ENCODE data around the gene CD63.

Gene CD63

GRCh38 chr12:55713721-55714120 lies 15.1 kb downstream of the CD63 start:
- Histone ChIP-seq H3K9me3 (ENCODE audit: control insufficient read depth in 2 of 2, low read length in 2 of 2) (no peaks in the 10 kb centered on the region), H3K27me3 (ENCODE audit: control insufficient read depth in 1 of 2, insufficient read depth in 2 of 2, low read length in 2 of 2) (no peaks in the 10 kb centered on the region), H3K27ac (ENCODE audit: low read length) (peak overlapping the region; percentile 85), H3K9ac (ENCODE audit: low read length in 2 of 2) (peak overlapping the region in 1 of 2 donors; percentile 2), H3K36me3 (ENCODE audit: control insufficient read depth in 2 of 2, insufficient read depth in 2 of 2, low read length in 2 of 2) (peaks cover 0 to 3% of the 10 kb centered on the region in 2 donors), H3K4me3 (ENCODE audit: low read length in 2 of 2) (no peak overlapping the region), H3K4me1 (ENCODE audit: control insufficient read depth, insufficient read depth, low read length) (peaks cover 68% of the 10 kb centered on the region)

GRCh38 chr12:55712700-55713415 lies 16.0 kb downstream of the CD63 start:
- Histone ChIP-seq H3K9me3 (ENCODE audit: control insufficient read depth in 2 of 2, low read length in 2 of 2) (no peaks in the 10 kb centered on the region), H3K27me3 (ENCODE audit: control insufficient read depth in 1 of 2, insufficient read depth in 2 of 2, low read length in 2 of 2) (no peaks in the 10 kb centered on the region), H3K9ac (ENCODE audit: low read length in 2 of 2) (peak overlapping the region; percentile 4 to 42), H3K36me3 (ENCODE audit: control insufficient read depth in 2 of 2, insufficient read depth in 2 of 2, low read length in 2 of 2) (peaks cover 0 to 3% of the 10 kb centered on the region in 2 donors), H3K27ac (ENCODE audit: low read length) (peak overlapping the region; percentile 85), H3K4me3 (ENCODE audit: low read length in 2 of 2) (peak overlapping the region in 1 of 2 donors; percentile 44), H3K4me1 (ENCODE audit: control insufficient read depth, insufficient read depth, low read length) (peaks cover 66% of the 10 kb centered on the region)

GRCh38 chr12:55711786-55712553 lies 16.8 kb downstream of the CD63 start:
- no peaks in the 10 kb centered on the region for H3K36me3 ChIP-seq (ENCODE audit: control insufficient read depth in 2 of 2, insufficient read depth in 2 of 2, low read length in 2 of 2)
- H3K27me3 ChIP-seq (ENCODE audit: control insufficient read depth in 1 of 2, insufficient read depth in 2 of 2, low read length in 2 of 2), result no peaks in the 10 kb centered on the region
- H3K27ac ChIP-seq (ENCODE audit: low read length), result peak overlapping the region; percentile 85
- H3K4me3 ChIP-seq (ENCODE audit: low read length in 2 of 2), result peak overlapping the region in 1 of 2 donors; percentile 44
- H3K9me3 ChIP-seq (ENCODE audit: control insufficient read depth in 2 of 2, low read length in 2 of 2), result no peaks in the 10 kb centered on the region
- peak overlapping the region; percentile 0 to 4 for H3K9ac ChIP-seq (ENCODE audit: low read length in 2 of 2)
- H3K4me1 ChIP-seq (ENCODE audit: control insufficient read depth, insufficient read depth, low read length), result peaks cover 63% of the 10 kb centered on the region

- Histone ChIP-seq H3K4me3 (ENCODE audit: low read length in 2 of 2) (peak overlapping the region; percentile 45 to 91), H3K4me1 (ENCODE audit: control insufficient read depth, insufficient read depth, low read length) (peaks cover 75% of the 10 kb centered on the region), H3K27me3 (ENCODE audit: control insufficient read depth in 1 of 2, insufficient read depth in 2 of 2, low read length in 2 of 2) (no peaks in the 10 kb centered on the region), H3K9ac (ENCODE audit: low read length in 2 of 2) (peak overlapping the region; percentile 66 to 68), H3K27ac (ENCODE audit: low read length) (peak overlapping the region; percentile 88), H3K36me3 (ENCODE audit: control insufficient read depth in 2 of 2, insufficient read depth in 2 of 2, low read length in 2 of 2) (no peaks in the 10 kb centered on the region), H3K9me3 (ENCODE audit: control insufficient read depth in 2 of 2, low read length in 2 of 2) (no peaks in the 10 kb centered on the region)
Observed at GRCh38 chr12:55708695-55709233, 20.0 kb downstream of the CD63 start.

- H3K4me3 ChIP-seq (ENCODE audit: low read length in 2 of 2), result peak within 1 kb of the TSS; percentile 91 to 93
- H3K9ac ChIP-seq (ENCODE audit: low read length in 2 of 2), result peak within 1 kb of the TSS; percentile 92 to 95
- H3K27ac ChIP-seq (ENCODE audit: low read length), result peak within 1 kb of the TSS; percentile 91
- H3K36me3 ChIP-seq (ENCODE audit: control insufficient read depth in 2 of 2, insufficient read depth in 2 of 2, low read length in 2 of 2), result no peaks in the 10 kb centered on the region
- H3K4me1 ChIP-seq (ENCODE audit: control insufficient read depth, insufficient read depth, low read length), result peaks cover 78% of the 10 kb centered on the region
- H3K27me3 ChIP-seq (ENCODE audit: control insufficient read depth in 1 of 2, insufficient read depth in 2 of 2, low read length in 2 of 2), result no peaks in the 10 kb centered on the region
- H3K9me3 ChIP-seq (ENCODE audit: control insufficient read depth in 2 of 2, low read length in 2 of 2), result no peaks in the 10 kb centered on the region
Observed at GRCh38 chr12:55707841-55708694, 20.7 kb downstream of the CD63 start, which contains the start of gene ITGA7. ITGA7 (minus strand) TSS chr12:55707904; CDS start chr12:55707682, 222 bp downstream.

- H3K9ac ChIP-seq (ENCODE audit: low read length in 2 of 2), result peak overlapping the region; percentile 92 to 95
- H3K27me3 ChIP-seq (ENCODE audit: control insufficient read depth in 1 of 2, insufficient read depth in 2 of 2, low read length in 2 of 2), result no peaks in the 10 kb centered on the region
- H3K27ac ChIP-seq (ENCODE audit: low read length), result peak overlapping the region; percentile 91
- H3K36me3 ChIP-seq (ENCODE audit: control insufficient read depth in 2 of 2, insufficient read depth in 2 of 2, low read length in 2 of 2), result peaks cover 0 to 5% of the 10 kb centered on the region in 2 donors
- H3K4me1 ChIP-seq (ENCODE audit: control insufficient read depth, insufficient read depth, low read length), result peaks cover 76% of the 10 kb centered on the region
- H3K9me3 ChIP-seq (ENCODE audit: control insufficient read depth in 2 of 2, low read length in 2 of 2), result no peaks in the 10 kb centered on the region
- peak overlapping the region; percentile 91 to 93 for H3K4me3 ChIP-seq (ENCODE audit: low read length in 2 of 2)
Observed at GRCh38 chr12:55707219-55707671, 21.6 kb downstream of the CD63 start.

GRCh38 chr12:55706568-55707218 lies 22.1 kb downstream of the CD63 start:
- Histone ChIP-seq H3K27ac (ENCODE audit: low read length) (peak overlapping the region; percentile 91), H3K4me1 (ENCODE audit: control insufficient read depth, insufficient read depth, low read length) (peaks cover 71% of the 10 kb centered on the region), H3K36me3 (ENCODE audit: control insufficient read depth in 2 of 2, insufficient read depth in 2 of 2, low read length in 2 of 2) (peaks cover 0 to 5% of the 10 kb centered on the region in 2 donors)

GRCh38 chr12:55705782-55706402 lies 22.9 kb downstream of the CD63 start:
- peak overlapping the region; percentile 92 to 95 for H3K9ac ChIP-seq (ENCODE audit: low read length in 2 of 2)
- H3K27me3 ChIP-seq (ENCODE audit: control insufficient read depth in 1 of 2, insufficient read depth in 2 of 2, low read length in 2 of 2), result no peaks in the 10 kb centered on the region
- H3K4me1 ChIP-seq (ENCODE audit: control insufficient read depth, insufficient read depth, low read length), result peaks cover 76% of the 10 kb centered on the region
- H3K4me3 ChIP-seq (ENCODE audit: low read length in 2 of 2), result peak overlapping the region; percentile 91 to 93
- no peaks in the 10 kb centered on the region for H3K9me3 ChIP-seq (ENCODE audit: control insufficient read depth in 2 of 2, low read length in 2 of 2)
- H3K36me3 ChIP-seq (ENCODE audit: control insufficient read depth in 2 of 2, insufficient read depth in 2 of 2, low read length in 2 of 2), result peaks cover 4 to 10% of the 10 kb centered on the region in 2 donors
- H3K27ac ChIP-seq (ENCODE audit: low read length), result peak overlapping the region; percentile 91

More at GRCh38 chr12:55706568-55707218, 22.1 kb downstream of the CD63 start:
- Histone ChIP-seq H3K27me3 (ENCODE audit: control insufficient read depth in 1 of 2, insufficient read depth in 2 of 2, low read length in 2 of 2) (no peaks in the 10 kb centered on the region), H3K9me3 (ENCODE audit: control insufficient read depth in 2 of 2, low read length in 2 of 2) (no peaks in the 10 kb centered on the region), H3K4me3 (ENCODE audit: low read length in 2 of 2) (peak overlapping the region; percentile 91 to 93), H3K9ac (ENCODE audit: low read length in 2 of 2) (peak overlapping the region; percentile 92 to 95)

GRCh38 chr12:55704824-55705718 lies 23.7 kb downstream of the CD63 start:
- Histone ChIP-seq H3K4me1 (ENCODE audit: control insufficient read depth, insufficient read depth, low read length) (peaks cover 76% of the 10 kb centered on the region), H3K27me3 (ENCODE audit: control insufficient read depth in 1 of 2, insufficient read depth in 2 of 2, low read length in 2 of 2) (no peaks in the 10 kb centered on the region), H3K9me3 (ENCODE audit: control insufficient read depth in 2 of 2, low read length in 2 of 2) (no peaks in the 10 kb centered on the region), H3K9ac (ENCODE audit: low read length in 2 of 2) (peak overlapping the region; percentile 82 to 95), H3K27ac (ENCODE audit: low read length) (peak overlapping the region; percentile 91), H3K4me3 (ENCODE audit: low read length in 2 of 2) (peak overlapping the region; percentile 91 to 93), H3K36me3 (ENCODE audit: control insufficient read depth in 2 of 2, insufficient read depth in 2 of 2, low read length in 2 of 2) (peaks cover 12 to 14% of the 10 kb centered on the region in 2 donors)
